Raji (cell line): ENCODE measurements around the gene RBMS3.

Experiments used
- POLR2A ChIP-seq: IDR thresholded peaks from 2 replicates; pipeline ENCODE4 v1.6.1; 2011; ENCODE audit warnings: low read depth, low read length, control low read depth; ENCODE audit not compliant: insufficient read depth

The RBMS3 gene

DNA sequence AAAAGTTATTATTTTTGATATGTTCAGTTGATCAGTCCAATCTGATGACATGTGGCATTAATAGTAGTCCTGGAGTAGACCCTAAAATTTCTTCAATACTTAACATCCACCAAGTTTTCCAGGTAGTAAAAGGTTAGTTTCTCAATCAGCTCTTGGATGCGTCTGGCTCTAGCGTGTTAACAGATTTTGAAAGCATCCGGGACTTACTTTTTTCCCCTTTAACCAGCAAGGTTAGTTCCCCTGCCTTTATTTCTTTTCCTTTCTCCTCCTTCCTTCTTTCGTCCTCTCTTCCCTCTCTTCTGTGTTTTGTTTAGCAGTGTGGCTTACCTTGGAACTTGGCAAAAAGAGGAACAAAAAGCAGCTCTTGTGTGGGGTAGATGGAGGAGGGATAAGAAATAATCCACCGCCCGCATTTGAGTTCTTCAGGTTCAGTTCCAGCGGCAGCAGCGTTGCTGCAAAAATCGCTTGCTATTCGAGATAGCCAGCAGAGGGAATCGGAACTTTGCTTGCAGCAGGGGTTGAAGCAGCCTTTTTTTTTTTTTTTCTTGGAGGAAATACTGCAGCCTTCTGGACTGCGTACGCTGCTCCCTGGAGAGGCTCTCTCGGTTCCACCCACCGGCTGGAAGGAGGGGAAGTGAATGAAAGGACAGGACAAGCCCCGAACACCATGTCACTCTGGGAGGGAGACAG is at the start of gene RBMS3:
TSS of gene RBMS3 (plus strand) at position 668 of the 690 bp plus-strand sequence.
- TF ChIP-seq POLR2A = no peak

DNA sequence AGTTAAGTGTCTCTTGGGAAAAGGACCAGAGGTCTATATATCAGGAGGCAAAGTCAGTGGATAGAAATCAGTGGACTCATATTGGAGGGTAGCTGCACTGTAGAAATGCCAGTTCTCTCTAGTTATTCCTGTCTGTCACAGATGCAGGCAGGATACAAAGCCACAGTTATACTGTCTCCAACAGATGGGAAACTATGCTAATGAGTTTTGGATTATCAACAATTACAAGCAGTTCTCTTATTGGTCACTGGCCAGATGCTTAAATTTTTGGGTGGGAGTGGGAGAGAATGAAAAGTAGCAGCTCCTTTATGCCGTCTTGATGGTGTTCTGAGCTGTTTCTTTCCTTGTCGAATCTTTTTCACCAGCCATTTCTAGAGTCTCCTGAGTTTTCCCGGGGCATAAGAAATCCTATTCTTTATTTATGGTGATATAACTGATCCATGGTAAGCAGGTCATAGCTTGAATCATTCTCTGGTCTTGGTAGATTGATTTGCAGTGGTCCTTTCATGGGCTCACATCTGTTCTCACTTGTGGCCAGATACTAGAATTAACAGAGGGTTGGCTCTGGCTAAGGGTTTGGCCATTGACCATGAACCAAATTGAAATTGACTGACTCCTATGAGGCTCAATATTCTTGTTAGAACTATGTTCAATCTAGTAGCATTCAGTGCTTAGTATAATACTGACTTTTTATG is 44.6 kb upstream of the RBMS3 start:
- TF ChIP-seq POLR2A = no peak

DNA sequence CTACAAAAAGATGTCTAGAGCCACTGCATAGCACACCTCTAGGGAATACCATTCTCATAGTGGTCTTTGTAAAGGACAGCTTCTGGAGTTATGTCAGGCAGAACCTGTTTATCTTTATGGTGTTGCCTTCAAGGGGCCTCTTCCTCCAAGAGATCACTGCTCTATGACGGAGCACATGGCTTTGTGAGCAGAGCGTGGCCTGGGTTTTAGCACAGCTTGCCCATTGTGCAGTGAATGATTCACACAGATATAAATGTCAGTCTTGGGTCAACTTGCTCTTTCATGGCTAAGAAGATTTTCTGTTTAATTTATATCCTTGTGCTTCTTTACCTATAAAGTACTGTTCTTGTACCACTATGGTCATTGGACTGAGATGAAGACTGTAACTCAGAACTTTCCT is 41.5 kb upstream of the RBMS3 start:
- no peak for TF ChIP-seq POLR2A

DNA sequence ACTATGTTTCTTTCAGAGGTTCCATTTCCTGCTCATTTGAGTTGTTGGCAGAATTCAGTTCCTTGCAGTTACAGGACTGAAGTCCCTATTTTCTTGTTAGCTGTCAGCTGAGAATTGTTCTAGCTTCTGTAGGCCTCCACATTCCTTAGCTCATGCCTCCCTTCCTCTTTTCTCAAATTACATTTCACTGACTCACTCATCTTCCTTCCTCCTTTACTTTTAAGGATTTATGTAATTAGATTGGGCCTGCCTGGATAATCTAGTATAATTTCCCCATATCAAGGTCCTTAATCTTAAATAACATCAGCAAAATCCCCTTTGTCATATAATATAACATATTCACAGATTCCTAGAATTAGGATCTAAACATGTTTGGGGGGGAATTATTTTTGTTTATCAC is 40.6 kb upstream of the RBMS3 start:
- no peak for TF ChIP-seq POLR2A

DNA sequence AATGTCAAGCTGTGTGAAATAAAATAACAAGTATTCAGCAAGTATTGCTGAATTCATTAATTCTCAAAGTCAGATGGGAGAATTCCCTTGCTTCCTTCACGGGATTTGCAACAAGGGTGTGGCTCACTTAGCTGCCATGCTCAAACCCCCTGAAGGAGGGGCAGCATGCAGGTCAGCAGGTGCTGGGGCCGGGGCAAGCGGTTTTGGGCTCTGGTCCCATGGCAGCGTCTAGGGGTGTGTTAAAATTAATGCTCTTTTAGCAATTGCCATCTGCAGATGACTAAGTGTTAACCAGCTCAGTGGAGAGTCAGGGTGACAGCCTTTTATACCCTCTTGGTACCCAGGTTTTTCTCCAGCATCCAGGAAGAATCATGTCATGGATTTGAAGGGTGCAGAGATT is 40.0 kb upstream of the RBMS3 start:
- TF ChIP-seq POLR2A = no peak

DNA sequence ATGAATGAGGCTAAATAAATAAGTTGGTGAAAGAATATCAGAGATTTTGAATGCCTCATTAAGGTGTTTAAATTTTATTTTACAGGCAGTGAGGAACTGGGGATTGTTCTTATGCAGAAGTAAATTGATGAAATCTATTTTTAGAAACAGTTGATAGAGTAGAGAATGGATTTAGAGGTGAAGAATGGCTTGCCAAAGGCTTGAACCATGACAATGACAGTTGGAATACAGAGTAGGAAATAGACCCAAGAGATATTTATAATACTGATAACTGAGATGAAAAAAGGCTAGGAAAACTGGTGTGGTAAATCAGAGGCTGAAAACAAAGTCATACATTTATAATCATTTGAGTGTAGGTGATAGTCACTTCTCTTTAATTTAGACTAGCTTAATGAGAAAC is 39.0 kb upstream of the RBMS3 start:
- no peak for TF ChIP-seq POLR2A

DNA sequence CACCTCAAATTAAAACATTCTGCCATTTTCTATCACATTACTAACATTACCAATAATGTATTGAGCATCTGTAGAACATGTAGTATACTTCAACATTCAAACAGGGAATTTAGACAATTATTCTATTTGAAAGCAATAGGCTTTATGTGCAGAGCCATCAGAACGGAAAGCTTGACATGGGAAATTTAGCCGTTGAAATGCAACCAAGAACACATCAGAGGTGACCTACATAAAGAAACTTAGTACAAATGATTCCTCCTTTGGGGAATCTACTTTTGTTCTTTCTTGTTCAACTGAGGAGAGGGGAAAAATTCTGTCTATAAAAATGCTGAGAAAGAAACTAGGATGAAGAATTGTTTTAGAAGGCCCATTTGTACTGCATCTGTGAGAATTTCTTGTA is 38.6 kb upstream of the RBMS3 start:
- TF ChIP-seq POLR2A = no peak

DNA sequence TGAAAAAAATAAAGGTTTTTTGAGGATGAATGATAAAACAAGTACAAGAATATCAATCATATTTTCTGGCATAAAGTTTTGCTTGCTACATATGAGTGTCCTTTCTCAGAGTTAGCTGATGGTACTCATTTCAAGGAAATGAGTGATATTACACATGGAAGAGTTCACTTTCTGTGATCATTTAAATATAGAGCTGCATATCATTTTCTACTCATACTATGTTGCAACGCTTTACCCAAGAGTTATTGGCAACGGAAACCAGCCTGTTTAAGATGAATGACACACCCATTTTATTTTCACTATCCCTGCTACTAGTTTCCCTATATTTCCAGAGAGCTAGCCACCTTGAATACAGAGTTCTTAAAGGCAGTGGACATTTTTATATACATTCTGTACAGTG is 35.4 kb upstream of the RBMS3 start:
- TF ChIP-seq POLR2A = no peak

DNA sequence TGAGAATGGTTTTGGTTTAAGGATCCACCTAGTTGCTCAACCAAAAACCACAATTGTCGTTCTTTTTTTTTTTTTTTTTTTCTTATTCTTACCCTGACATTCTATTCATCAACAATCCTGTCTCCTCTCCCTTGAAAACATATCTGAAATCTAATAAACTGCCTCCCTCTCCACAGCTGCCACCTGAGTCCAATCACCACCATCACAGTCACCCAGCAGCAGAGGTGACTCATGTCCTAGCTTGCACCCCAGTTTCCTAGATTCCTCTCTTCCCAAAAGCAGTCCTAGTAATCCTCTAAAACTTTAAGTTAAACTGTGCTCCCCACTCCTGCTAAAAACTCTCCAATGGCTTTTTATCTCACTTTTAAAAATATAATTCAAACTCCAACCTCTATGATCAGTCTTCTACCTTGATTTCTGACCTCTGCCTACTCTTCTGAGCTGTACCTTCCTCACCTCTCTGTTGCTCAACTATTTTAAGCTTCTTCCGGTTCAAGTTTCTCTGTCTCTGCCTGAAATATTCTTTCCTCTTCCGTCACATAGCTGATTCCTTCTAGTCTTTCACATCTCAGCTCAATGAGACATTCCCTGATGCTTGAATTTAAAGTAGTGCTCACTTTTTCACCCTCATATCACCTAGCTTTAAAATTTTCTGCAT is 33.7 kb upstream of the RBMS3 start:
- TF ChIP-seq POLR2A = no peak

DNA sequence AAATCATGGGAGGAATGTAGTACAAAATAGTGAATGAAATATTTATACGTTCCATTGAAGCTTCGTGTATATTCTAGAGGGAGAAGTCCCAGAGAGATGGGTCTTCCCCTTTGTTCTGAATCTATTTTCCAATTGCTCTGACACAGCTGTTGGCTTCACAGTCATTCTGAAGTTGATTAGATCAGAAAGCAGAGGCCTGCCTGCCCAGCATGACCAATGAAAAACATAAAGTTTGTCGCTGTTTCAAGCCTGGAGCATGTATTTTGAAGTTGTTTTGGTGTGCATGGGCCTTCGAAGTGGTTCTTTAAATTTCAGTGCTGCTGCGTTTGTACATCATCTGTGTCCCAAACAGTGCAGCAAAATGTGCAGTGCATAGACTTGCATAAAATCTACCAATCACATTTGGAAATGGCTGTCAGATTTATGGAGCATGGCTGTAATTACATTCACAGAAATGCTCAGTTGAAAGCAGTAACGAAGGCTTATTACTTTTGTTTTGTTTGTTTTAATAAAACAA is 31.0 kb upstream of the RBMS3 start:
- TF ChIP-seq POLR2A = no peak

DNA sequence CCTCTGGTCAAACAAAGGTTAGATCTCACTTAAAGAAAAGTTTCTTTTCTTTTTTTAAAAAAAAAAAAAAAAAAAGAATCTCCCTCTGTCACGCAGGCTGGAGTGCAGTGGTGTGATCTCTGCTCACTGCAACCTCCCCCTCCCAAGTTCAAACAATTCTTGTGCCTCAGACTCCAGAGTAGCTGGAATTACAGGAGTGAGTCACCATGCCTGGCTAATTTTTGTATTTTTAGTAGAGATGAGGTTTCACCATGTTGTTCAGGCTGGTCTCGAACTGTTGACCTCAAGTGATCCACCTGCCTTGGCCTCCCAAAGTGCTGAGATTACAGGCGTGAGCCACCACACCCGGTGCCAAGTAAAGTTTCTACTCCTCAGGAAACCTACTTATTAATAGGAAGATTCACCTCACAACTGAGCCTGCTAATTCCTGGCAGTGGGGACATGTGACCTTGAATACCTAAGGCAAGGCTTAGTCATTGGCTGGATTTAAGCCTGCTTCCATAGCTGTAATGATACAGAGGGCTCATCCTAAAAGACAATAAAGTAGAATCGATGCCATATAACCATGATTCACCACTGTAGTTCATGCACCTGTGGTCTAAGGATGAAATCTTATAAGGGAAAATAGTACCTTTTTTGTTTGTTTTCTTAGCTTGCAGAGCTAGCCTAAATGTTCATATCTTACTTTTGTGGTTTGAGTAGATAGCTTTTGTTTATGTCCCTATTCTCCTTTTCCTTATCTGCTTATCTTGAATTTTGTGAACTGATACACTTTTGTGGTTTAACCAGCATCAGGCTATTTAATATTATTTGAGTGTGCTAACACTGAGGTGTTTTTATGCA is 24.8 kb upstream of the RBMS3 start:
- TF ChIP-seq POLR2A = no peak

DNA sequence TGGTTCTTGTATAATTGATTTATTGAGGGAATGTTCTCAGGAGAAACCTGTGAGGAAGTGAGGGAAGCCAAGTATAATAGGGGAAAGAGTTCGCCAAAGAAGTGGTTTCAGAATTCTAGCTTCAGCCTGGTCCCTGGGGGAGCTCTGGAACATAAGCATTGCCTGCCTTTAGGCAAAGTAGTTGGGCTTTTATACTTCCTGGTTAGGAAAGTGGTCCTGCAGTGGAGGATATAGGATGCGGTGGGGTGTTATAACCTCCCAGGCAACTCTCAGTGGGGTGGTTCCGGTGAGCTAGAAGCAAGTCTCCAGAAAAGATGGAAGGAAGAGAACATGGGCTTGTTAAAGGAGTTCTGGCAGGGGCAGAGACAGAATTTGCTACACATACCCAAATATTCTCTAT is 22.7 kb upstream of the RBMS3 start:
- no peak for TF ChIP-seq POLR2A

DNA sequence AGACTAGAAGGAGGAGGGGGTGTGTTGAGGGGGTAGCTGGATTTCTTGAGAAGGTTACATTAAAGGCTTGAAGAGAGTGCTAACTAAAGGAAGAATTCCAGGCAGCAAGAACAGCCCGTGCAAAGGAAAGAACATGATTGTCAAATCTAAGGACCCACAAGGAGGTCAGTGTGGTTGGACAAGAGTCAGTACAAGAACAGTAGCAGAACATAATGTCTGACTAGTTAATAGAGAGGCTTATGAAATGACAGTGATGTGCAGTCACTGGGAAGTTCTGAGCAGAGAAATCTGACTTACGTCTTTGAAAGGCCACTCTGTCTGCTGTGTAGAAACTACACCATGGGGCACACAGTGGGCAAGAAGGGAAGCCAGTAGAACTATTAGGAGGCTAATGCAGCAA is 19.8 kb upstream of the RBMS3 start:
- no peak for TF ChIP-seq POLR2A

DNA sequence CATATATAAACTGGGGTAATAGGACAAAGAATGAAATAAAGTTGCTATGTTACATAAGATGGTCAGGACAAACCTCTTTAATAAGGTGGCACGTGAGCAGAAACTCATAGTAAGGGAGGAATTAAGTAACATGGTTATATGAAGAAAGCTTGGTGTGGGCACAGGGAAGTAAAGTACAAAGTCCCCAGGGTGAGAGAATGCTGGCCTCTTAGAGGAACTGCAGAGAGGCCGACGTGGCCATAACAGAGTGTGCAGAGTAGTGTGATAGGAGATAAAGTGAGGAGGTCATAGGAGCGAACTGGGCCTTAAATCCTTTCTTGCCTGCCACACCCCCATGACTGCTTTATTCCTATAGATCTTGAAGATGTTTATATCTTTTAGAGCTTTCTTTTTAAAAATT is 17.4 kb upstream of the RBMS3 start:
- no peak for TF ChIP-seq POLR2A

DNA sequence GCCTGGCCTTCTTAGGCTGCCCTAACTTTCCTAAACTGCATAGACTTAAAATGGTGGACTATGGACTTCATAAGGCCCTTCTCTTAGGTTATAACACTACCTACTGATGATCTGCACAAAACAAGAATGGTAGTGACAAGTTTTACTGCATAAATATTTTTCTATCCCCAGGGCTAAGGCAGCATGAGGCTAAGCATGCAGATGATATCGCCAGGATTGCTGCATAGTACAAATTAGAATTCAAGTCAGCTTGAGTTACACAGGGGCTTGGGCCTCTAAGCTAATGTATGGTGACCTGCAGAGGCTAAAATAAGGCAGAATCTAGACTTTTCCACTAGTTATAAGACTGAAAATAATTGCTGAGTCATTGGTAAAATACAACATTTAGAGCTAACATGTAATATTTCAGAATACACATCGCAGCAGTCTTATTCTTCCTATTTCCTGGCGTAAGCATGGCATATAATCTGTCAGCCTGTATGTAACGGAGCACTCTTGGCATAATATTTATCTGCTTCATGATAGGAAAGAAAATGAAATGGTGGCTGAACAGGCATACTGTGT is 15.3 kb upstream of the RBMS3 start:
- TF ChIP-seq POLR2A = no peak
